Stimulated activated CD8-positive, alpha-beta memory T cell treated with anti-CD3 and anti-CD28 coated beads, Interleukin-15, amount 100 ng/mL, for 48 hours (primary cell): Measurements from ENCODE around the gene MYOF.
"Not testable (repeated sequence)": the region's sequence is repeated elsewhere in the genome, so short reads cannot be mapped to it uniquely, and the experiment has no call there.

Source experiments
- DNase-seq, 2 donors: peaks; one replicate each; pipeline ENCODE4 v3.0.0-alpha.2; 2020; ENCODE audit warnings: low read depth in 2 of 2

The MYOF gene

GRCh38 chr10:93454146-93454545 lies 28.0 kb downstream of the MYOF start:
- no peak for DNase-seq

GRCh38 chr10:93452143-93452542 lies 30.0 kb downstream of the MYOF start:
- DNase-seq: peak in 1 of 2 donors; percentile 20

DNA sequence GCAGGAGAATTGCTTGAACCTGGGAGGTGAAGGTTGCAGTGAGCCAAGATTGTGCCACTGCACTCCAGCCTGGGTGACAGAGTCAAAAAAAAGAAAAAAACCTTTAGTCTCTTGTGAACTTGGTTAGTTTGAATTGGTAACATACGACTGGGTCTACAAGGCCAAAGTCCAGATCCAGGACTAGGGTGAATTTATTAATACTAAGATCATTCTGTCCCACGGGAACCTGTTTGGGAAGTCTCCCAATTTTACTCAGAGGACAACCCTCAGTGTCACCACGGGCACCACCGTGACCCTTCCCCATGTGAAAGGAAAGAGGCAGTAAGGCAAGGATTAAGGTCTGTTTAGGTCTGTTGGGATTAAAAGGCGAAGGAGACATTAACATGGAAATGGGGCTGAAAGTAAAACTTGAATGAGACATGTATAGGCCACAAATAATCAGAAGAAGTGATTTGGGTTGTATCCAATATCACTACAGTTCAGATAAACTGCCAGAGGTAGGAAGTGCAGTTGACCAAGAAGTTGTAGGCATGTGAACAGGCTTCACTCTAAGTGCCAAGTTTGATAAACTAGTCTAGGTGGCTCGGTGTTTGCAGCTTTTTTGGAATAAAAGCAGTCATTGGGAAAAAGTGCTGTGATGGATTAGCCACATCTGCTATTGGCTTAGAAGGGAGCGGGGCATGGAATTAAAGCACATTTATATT lies 30.7 kb downstream of the MYOF start:
- no peak for DNase-seq

DNA sequence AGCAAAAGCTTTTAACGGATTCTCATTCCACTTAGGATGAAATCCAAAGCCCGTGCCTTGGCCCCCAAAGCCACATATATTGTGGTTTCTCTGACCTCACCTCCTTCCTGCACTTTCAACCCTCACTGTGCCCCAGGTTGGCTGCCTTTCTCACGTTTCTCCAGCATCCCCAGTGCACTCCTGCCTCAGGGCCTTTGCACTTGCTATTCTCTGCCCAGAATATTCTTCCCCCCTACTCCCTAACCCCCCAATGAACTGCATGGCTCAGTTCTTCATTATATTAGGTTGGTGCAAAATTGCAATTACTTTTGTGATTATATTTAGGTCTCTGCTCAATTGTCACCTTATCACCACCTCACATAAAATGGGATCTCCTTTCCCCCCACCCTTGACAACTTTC lies 34.2 kb downstream of the MYOF start:
- DNase-seq: no peak

GRCh38 chr10:93447019-93447418 lies 35.1 kb downstream of the MYOF start:
- no peak for DNase-seq

DNA sequence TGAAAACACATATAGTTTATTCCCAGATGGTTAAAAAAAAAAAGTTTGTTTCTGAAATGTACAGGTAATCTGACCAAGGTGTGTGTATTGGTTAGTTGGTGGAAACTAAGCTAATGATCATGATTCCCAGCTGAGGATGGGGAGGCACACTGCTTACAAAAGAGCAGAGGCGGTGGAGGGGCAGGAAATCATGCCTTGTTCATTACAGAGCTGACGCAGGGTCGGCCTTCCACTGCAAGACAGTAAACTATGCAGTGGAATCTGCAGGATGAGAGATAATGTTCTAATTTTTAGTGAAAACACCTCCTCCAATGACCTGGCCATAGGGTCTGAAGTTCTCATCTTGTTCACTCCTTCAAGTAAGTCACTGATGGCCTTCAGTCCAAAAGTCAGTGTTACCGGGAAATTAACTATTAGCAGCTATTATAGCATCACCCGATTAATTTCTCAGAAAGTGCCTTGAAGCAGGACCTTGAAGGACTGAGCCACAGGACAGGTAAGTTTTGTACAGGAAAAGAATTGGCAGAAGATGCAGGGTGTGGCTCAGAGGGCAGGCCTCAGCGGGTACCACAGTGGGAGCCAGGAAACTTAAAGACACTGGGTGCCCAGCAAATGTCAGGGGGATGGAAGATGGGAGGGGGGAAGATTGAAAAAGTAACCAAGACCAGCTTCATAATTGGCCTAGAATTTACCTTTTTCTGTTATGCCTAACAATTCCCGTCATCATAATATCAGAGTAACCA lies 36.0 kb downstream of the MYOF start:
- no peak for DNase-seq

- no peak for DNase-seq
Measured at GRCh38 chr10:93445097-93445960, 36.8 kb downstream of the MYOF start.

GRCh38 chr10:93443481-93443880 lies 38.7 kb downstream of the MYOF start:
- DNase-seq: no peak

- DNase-seq: not testable (repeated sequence)
Measured at GRCh38 chr10:93442721-93443120, 39.4 kb downstream of the MYOF start.

- DNase-seq: no peak
Measured at GRCh38 chr10:93440591-93441091, 41.5 kb downstream of the MYOF start.

DNA sequence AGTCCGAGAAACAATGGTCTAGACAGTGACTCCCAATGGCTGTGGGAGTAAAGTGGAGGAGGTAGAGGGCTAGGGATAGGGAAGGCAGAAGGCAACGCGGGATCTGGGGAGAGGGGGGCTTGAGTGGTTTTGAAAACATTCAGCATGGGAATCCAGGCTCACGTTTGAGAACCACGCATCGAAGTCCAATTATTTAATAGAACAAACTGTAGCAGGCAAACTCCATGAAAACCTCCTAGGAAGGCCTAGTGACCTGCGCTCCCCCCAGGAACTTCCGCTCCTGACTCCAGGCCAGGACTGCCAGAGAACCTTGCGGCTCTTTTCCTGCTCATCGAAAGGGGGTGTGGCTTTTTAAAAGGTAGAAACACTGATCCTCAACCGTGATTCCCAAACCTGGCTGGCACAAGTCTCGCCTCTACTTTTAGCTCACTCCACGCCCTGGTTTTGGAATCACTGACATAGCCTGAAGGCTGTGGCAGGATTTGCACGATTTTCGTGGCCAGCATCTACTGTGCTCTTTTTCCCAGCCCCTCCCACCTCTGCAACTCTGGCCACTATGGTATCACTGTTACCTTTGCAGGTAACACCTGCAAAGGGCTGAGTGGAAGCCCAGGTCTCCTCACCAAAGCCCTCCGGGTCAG lies 43.4 kb downstream of the MYOF start:
- no peak for DNase-seq

DNA sequence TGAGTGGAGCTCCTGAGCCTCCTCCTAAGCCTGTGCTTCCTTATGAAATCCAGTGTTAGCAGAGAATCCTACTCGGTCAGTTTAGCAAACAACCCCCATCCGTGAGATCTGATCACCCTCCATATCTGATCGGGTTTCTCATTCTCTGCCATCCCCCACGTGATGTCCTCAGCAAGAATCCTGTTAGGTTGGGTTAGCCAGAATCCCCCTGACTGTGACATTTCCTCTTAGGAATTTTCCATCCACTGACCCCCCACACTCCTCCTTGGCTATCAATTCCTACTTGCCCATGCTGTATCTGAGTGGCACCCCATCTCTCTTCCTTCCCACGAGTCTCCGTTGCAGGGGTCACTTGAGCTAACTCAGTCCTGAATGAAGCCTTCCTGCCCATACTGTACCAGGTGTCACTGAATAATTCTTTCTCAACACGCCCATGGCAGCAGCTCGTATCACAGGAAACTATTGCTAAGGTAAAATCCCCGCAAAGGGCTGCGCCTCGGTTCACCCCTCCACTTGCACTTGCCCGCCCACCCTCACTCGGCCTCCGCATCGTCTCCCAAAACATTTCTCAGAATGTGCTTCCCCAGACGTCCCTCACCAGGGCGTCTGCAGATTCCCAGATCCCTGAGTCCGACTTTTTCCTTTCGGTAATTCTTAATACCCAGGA lies 44.1 kb downstream of the MYOF start:
- DNase-seq: no peak

- no peak for DNase-seq
Measured at GRCh38 chr10:93437086-93437945, 44.8 kb downstream of the MYOF start.

DNA sequence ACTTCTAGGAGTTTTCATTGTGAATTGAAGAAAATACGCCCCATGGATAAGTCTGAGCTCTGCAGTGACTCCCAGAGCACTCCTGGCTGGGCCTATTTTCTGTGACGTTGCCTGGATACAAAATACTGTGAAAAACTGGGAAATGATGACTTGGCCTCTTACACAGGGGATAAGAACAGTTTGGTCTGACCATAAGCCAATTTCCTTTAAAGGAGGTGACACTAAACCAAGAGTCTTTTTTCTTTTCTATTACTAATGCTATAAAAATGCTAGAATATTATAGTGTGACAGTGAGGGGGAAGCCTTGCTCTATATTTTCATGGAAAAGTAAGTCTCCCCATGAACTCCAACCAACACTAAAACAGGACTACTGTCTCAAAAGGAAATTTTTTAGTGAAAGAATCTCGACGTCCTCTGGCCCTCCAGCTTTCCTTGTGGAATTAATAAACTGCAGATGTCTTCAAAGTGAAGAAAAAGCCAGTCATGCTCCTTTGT lies 45.5 kb downstream of the MYOF start:
- no peak for DNase-seq

DNA sequence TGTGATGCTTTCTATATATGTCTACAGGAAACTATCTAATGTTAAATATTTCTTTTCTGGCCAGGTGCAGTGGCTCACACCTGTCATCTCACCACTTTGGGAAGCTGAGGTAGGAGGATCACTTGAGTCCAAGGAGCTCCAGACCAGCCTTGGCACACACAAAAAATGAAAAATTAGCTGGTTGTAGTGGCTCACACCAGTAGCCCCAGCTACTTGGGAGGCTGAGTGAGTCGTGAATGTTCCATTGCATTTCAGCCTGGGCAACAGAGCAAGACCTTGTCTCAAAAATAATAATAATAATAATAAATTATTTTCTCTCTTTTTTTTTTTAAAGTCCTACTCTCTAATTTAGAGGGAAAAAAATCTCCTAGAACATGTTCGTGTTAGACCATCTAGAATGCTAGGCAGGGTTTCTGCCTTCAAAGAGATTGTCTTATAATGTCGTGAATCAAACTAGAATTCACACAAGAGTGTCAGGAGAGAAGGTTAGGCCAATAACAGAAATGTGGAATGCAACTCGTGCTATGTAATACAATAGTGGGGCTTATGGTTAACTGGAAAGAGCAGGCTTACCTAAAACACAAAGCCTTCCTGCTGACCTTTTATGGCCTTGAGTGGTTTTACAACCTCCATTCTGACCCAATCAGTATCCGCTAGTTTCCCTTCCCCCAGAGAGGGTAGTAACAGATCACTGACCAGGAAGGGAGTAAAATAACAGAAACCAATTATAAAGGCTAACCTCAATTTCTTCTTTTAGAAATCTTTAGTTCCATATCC lies 46.3 kb downstream of the MYOF start:
- DNase-seq: no peak

DNA sequence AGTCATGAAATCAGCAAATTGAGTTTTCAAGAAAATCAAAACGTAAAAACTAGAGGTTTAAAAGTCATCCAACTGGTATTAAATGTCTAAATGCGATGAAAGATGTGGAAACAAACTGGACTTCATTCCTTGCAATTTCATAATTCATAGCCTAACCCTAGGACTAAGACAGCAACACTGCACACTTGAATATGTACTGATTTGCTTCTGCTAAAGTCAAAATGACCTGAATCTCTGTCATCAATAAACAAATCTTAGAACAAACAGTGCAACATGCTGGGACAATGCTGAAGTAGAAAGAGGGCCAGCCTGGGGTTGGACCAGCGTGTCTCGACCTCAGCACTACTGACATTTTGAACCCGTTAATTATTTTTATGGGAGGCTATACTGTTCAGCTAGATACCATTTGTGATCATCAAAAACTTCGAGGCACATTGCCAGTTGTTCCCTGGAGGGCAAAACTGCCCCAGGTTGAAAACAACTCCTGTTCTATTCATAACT lies 47.1 kb downstream of the MYOF start:
- no peak for DNase-seq

DNA sequence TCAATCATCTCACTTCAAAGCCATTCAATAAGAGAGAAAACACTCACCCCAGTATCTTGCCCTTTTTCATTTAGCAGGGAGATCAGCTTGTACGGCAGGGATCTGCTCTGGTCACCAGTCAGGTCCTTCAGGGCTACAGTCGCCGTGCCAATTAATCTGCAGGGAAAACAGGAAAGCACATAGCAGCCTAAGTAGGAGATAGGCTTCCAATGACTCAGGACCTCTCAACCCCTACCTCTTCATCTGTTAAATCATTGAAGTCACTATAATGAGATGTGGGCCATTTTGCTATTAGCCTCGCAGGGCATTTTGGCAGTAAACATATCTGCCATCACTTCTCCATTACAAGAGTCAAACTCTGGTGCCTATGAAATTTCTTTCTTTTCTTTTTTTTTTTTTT lies 50.8 kb downstream of the MYOF start:
- no peak for DNase-seq

DNA sequence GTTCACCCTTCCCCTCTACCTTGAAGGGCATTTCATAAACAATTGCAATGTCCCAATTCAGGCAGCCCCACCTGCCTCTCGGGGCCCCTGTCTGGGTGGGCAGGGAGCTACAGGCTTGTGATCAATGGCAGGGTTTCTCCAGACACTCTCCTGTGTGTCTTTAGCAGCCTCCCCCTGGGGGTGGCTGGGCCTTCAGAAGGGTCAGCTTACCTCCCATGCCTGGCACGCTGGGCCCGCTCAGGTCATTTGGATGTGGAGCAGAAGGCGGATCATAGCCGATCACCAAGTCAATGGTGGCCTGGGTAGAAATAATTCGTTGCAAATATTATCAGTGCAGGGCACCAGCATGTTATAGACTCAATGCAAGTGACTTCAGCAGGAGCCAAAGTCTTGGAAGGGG lies 56.3 kb downstream of the MYOF start:
- no peak for DNase-seq

- DNase-seq: no peak
Measured at GRCh38 chr10:93422118-93422517, 60.0 kb downstream of the MYOF start.
